ENCODE data around the gene MCFD2.

Gene MCFD2

DNA sequence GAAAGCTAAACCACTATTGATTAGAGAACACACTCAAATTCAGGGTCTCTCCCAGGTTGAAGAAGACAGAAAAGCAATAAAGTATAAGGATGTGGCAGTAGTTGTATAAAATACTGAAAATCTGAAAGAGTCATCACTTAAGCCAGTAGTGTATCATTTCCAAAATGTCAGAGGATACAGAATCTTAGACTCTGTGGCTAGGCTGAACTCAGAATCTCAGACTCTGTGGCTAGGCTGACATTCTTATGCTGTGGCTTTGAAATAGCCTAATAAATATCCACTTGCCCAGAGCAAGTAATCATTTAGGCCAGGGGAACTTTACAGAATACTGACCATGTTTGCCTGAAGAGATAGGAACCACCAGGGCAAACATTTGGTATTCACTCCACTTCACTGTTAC is 13.1 kb downstream of the MCFD2 start:
- Histone ChIP-seq H3K36me3 (peaks cover 32% of the 10 kb centered on the region), H3K27me3 (ENCODE audit: insufficient read depth, low read depth, severe bottlenecking) (no peaks in the 10 kb centered on the region), H3K9me3 (ENCODE audit: severe bottlenecking) (no peaks in the 10 kb centered on the region), H3K4me3 (ENCODE audit: low read depth, low read length) (no peak overlapping the region), H3K27ac (no peak overlapping the region)
- DNase-seq: no peak
- TF ChIP-seq, protein P1, sequence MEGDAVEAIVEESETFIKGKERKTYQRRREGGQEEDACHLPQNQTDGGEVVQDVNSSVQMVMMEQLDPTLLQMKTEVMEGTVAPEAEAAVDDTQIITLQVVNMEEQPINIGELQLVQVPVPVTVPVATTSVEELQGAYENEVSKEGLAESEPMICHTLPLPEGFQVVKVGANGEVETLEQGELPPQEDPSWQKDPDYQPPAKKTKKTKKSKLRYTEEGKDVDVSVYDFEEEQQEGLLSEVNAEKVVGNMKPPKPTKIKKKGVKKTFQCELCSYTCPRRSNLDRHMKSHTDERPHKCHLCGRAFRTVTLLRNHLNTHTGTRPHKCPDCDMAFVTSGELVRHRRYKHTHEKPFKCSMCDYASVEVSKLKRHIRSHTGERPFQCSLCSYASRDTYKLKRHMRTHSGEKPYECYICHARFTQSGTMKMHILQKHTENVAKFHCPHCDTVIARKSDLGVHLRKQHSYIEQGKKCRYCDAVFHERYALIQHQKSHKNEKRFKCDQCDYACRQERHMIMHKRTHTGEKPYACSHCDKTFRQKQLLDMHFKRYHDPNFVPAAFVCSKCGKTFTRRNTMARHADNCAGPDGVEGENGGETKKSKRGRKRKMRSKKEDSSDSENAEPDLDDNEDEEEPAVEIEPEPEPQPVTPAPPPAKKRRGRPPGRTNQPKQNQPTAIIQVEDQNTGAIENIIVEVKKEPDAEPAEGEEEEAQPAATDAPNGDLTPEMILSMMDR (IDR thresholded peaks at IDR 0.05; ENCODE audit: low read depth, low read length): no peak

DNA sequence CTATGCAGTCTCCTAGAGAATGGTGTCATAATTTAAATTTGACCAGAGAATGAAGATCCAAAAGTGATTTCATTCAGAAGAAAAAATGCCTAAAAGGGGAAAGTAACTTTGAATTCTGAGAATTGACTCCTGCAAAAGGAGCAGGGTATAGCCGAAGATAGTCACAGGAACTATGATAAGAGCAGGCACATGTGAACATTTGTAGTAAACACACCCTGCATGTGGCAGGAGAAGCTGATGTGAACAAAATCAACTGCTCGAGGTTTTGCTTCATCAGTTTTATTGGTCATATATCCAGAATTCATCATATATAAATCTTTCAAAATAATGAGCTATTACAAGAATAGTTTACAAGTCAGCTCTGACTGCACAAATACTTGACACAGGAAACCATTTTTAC is 14.0 kb downstream of the MCFD2 start:
- TF ChIP-seq, protein P1 (IDR thresholded peaks at IDR 0.05; ENCODE audit: low read depth, low read length): no peak
- no peak for DNase-seq
- H3K27me3 ChIP-seq (ENCODE audit: insufficient read depth, low read depth, severe bottlenecking): no peaks in the 10 kb centered on the region

DNA sequence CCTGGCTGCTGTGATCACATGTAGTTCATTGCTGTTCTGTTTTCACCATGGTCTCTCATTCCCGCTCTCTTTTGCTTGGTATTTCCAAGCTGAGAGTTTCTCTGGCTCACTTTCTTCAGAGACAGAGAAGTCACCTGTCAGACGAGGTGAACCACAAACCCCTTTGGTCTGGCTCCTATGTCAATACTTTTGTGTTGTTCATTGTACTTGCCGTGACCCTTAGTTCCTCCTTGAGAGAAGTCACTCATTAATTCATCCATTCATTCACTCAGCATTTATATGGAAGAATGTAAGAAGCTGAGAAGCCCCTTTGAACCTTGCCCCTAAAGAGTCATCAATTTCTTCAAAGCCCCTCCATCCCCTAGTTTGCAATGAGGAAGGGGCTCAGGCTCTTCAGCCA is 15.2 kb downstream of the MCFD2 start:
- DNase-seq: no peak
- Histone ChIP-seq H3K27ac (no peak overlapping the region), H3K9me3 (ENCODE audit: severe bottlenecking) (no peaks in the 10 kb centered on the region), H3K4me3 (ENCODE audit: low read depth, low read length) (no peak overlapping the region), H3K36me3 (peaks cover 16% of the 10 kb centered on the region), H3K27me3 (ENCODE audit: insufficient read depth, low read depth, severe bottlenecking) (no peaks in the 10 kb centered on the region)
- TF ChIP-seq, protein P1 (IDR thresholded peaks at IDR 0.05; ENCODE audit: low read depth, low read length): no peak

More for the DNA sequence above, 14.0 kb downstream of the MCFD2 start:
- Histone ChIP-seq H3K4me3 (ENCODE audit: low read depth, low read length) (no peak overlapping the region), H3K27ac (no peak overlapping the region), H3K9me3 (ENCODE audit: severe bottlenecking) (no peaks in the 10 kb centered on the region), H3K36me3 (peaks cover 23% of the 10 kb centered on the region)

DNA sequence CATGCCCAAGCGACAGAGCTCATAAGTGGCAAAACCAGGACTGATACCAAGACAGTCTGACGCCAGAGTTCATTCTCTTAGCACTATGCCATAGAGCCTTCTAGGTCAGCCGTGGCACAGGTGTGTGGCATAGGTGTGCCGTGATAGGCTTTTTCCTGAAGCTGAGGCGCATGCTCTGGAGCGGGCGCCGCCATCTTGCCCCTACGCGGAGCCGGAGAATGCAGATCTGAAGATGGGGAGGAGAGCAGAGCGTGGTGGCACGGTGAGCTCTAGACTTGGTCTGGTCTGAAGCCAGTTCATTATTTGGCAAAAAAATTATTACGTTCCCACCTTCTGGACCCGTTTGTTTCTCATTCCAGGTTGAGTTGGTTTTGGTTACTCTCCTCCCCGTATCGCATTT is 16.6 kb downstream of the MCFD2 start:
- no peak for DNase-seq
- H3K36me3 ChIP-seq: peaks cover 3% of the 10 kb centered on the region; the same call in 1 of the 2 replicates
- H3K27me3 ChIP-seq (ENCODE audit: insufficient read depth, low read depth, severe bottlenecking): no peaks in the 10 kb centered on the region
- H3K27ac ChIP-seq: no peak overlapping the region
- no peaks in the 10 kb centered on the region for H3K9me3 ChIP-seq (ENCODE audit: severe bottlenecking)
- TF ChIP-seq, protein P1 (IDR thresholded peaks at IDR 0.05; ENCODE audit: low read depth, low read length): no peak
- H3K4me3 ChIP-seq (ENCODE audit: low read depth, low read length): no peak overlapping the region

DNA sequence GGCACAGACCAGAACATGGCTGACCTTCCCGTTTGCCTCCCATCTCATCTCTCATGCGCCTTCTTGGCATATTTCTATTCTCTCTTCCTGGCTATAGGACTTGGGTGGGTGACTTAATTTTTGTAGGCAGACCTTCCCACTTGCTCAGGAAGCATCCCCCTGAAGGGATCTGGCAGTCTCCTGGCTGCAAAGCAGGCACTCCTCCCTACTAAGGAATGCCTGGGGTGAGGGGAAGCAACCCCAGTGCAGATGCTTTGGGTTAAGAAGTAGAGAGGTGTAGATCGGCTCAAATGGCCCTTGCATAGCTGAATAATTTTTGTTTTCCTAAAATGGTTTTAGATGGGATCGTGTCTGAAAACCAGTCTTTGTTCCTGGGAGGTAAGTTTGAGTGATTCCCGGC is 17.6 kb downstream of the MCFD2 start:
- H3K27me3 ChIP-seq (ENCODE audit: insufficient read depth, low read depth, severe bottlenecking): no peaks in the 10 kb centered on the region
- DNase-seq: no peak
- H3K4me3 ChIP-seq (ENCODE audit: low read depth, low read length): no peak overlapping the region
- H3K27ac ChIP-seq: no peak overlapping the region
- TF ChIP-seq, protein P1 (IDR thresholded peaks at IDR 0.05; ENCODE audit: low read depth, low read length): no peak
- no peaks in the 10 kb centered on the region for H3K9me3 ChIP-seq (ENCODE audit: severe bottlenecking)
- no peaks in the 10 kb centered on the region for H3K36me3 ChIP-seq

DNA sequence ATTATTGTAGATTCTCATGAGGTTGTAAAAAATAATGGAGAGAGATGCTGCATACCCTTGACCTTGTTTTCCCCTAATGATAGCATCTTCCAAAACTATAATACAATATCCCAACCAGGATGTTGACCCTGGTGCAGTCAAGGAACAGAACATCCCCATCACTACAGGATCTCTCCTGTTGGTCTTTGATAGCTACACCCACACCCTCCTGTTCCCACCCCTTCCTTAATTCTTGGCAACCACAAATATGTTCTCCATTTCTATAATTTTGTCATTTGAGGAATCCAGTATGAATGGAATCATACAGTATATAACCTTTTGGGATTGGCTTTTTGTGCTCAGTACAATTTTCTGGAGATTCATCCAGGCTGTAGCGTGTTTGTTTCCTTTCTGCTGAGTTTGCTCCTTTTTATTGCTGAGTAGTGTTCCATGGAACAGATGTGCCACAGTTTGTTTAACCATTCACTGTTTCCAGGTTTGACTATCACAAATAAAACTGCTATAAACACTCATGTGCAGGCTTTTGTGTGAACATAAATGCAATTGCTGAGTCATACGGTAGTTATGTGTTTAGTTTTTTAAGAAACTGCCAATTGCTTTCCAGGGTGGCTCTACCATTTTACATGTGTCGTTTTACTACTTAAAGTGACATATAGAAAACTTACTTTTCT is 22.2 kb downstream of the MCFD2 start:
- Histone ChIP-seq H3K27me3 (ENCODE audit: insufficient read depth, low read depth, severe bottlenecking) (no peaks in the 10 kb centered on the region), H3K27ac (no peak overlapping the region), H3K9me3 (ENCODE audit: severe bottlenecking) (no peaks in the 10 kb centered on the region), H3K36me3 (no peaks in the 10 kb centered on the region), H3K4me3 (ENCODE audit: low read depth, low read length) (no peak overlapping the region)
- no peak for DNase-seq
- TF ChIP-seq, protein P1 (IDR thresholded peaks at IDR 0.05; ENCODE audit: low read depth, low read length): no peak

Measured in WERI-Rb-1 (cell line).